ENCODE measurements around the gene PLEKHA3. TPM values are rescaled to one million over a fixed set of nuclear protein-coding genes. Genes with fewer than 3 reads are reported as not detected.
A peak's percentile ranks its signal among the peaks of the same experiment; 100 is the strongest.

Gene PLEKHA3
- polyA plus RNA-seq, 1 donor (not counting 4 experiments of a cell fraction or from before 2014, with no cell fraction given) = 15.8 TPM

GRCh38 chr2:178441426-178441825 lies 38.8 kb upstream of the PLEKHA3 start:
- Histone ChIP-seq H3K9me1 (ENCODE audit: control insufficient read depth, extremely low read depth, insufficient read depth, low read length) (no peaks in the 10 kb centered on the region), H3K4me3 (ENCODE audit: control insufficient read depth in 2 of 3, extremely low read depth in 1 of 3, insufficient read depth in 2 of 3, low read depth in 1 of 3, low read length in 3 of 3) (no peak overlapping the region), H3K79me2 (ENCODE audit: control insufficient read depth, insufficient read depth, low read length) (no peaks in the 10 kb centered on the region), H3K4me2 (ENCODE audit: control insufficient read depth, extremely low read depth, insufficient read depth, low read depth, low read length) (no peak overlapping the region), H4K20me1 (ENCODE audit: control insufficient read depth, extremely low read depth, insufficient read depth, low read length) (no peaks in the 10 kb centered on the region), H3K4me1 (ENCODE audit: control insufficient read depth, extremely low read depth, insufficient read depth, low read length) (no peaks in the 10 kb centered on the region), H3K27ac (ENCODE audit: control insufficient read depth, insufficient read depth, low read length) (no peak overlapping the region), H3K36me3 (ENCODE audit: control insufficient read depth in 2 of 2, extremely low read depth in 1 of 2, insufficient read depth in 2 of 2, low read length in 2 of 2) (peaks cover 11 to 16% of the 10 kb centered on the region in 2 experiments), H3K27me3 (ENCODE audit: control insufficient read depth, extremely low read depth, insufficient read depth, low read length) (no peaks in the 10 kb centered on the region), H3K9me3 (ENCODE audit: control insufficient read depth, low read depth, low read length) (no peaks in the 10 kb centered on the region), H3K9ac (ENCODE audit: control insufficient read depth, extremely low read depth, insufficient read depth, low read length) (no peak overlapping the region), H2AFZ (ENCODE audit: control insufficient read depth, low read length) (no peak overlapping the region)
- DNase-seq (ENCODE audit: low read depth, low spot score) (no peak), FAIRE-seq (no peak)
- dilution Hi-C loops (cut with MboI; ENCODE audit: extremely low pct_ligation_motif_present, low sequenced_read_pairs) = no loop called here
- TF ChIP-seq, protein P1, sequence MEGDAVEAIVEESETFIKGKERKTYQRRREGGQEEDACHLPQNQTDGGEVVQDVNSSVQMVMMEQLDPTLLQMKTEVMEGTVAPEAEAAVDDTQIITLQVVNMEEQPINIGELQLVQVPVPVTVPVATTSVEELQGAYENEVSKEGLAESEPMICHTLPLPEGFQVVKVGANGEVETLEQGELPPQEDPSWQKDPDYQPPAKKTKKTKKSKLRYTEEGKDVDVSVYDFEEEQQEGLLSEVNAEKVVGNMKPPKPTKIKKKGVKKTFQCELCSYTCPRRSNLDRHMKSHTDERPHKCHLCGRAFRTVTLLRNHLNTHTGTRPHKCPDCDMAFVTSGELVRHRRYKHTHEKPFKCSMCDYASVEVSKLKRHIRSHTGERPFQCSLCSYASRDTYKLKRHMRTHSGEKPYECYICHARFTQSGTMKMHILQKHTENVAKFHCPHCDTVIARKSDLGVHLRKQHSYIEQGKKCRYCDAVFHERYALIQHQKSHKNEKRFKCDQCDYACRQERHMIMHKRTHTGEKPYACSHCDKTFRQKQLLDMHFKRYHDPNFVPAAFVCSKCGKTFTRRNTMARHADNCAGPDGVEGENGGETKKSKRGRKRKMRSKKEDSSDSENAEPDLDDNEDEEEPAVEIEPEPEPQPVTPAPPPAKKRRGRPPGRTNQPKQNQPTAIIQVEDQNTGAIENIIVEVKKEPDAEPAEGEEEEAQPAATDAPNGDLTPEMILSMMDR (optimal IDR thresholded peaks at IDR 0.05 in 1 of 3, IDR thresholded peaks at IDR 0.05 in 1 of 3, conservative IDR thresholded peaks at IDR 0.05 in 1 of 3; ENCODE audit: extremely low read depth in 1 of 3, insufficient read depth in 2 of 3, low read length in 3 of 3) = no peak
- TF ChIP-seq EZH2 (IDR thresholded peaks at IDR 0.05; ENCODE audit: low read length) = no peak

- no peak overlapping the region for H3K27ac ChIP-seq (ENCODE audit: control insufficient read depth, insufficient read depth, low read length)
- peak overlapping the region in 1 of 3 experiments; percentile 74 for H3K4me3 ChIP-seq (ENCODE audit: control insufficient read depth in 2 of 3, extremely low read depth in 1 of 3, insufficient read depth in 2 of 3, low read depth in 1 of 3, low read length in 3 of 3)
- H3K9ac ChIP-seq (ENCODE audit: control insufficient read depth, extremely low read depth, insufficient read depth, low read length) = no peak overlapping the region
- peak; percentile 53 for FAIRE-seq
- TF ChIP-seq, protein P1 (optimal IDR thresholded peaks at IDR 0.05 in 1 of 3, IDR thresholded peaks at IDR 0.05 in 1 of 3, conservative IDR thresholded peaks at IDR 0.05 in 1 of 3; ENCODE audit: extremely low read depth in 1 of 3, insufficient read depth in 2 of 3, low read length in 3 of 3) = no peak
- no peak for TF ChIP-seq EZH2 (IDR thresholded peaks at IDR 0.05; ENCODE audit: low read length)
- peaks cover 1 to 7% of the 10 kb centered on the region in 2 experiments for H3K36me3 ChIP-seq (ENCODE audit: control insufficient read depth in 2 of 2, extremely low read depth in 1 of 2, insufficient read depth in 2 of 2, low read length in 2 of 2)
- H3K4me2 ChIP-seq (ENCODE audit: control insufficient read depth, extremely low read depth, insufficient read depth, low read depth, low read length) = peak overlapping the region; percentile 83
- no peak for DNase-seq (ENCODE audit: low read depth, low spot score)
- H3K9me3 ChIP-seq (ENCODE audit: control insufficient read depth, low read depth, low read length) = no peaks in the 10 kb centered on the region
- H3K27me3 ChIP-seq (ENCODE audit: control insufficient read depth, extremely low read depth, insufficient read depth, low read length) = no peaks in the 10 kb centered on the region
- no peak overlapping the region for H2AFZ ChIP-seq (ENCODE audit: control insufficient read depth, low read length)
- H4K20me1 ChIP-seq (ENCODE audit: control insufficient read depth, extremely low read depth, insufficient read depth, low read length) = no peaks in the 10 kb centered on the region
- dilution Hi-C loops (cut with MboI; ENCODE audit: extremely low pct_ligation_motif_present, low sequenced_read_pairs) = no loop called here
- H3K9me1 ChIP-seq (ENCODE audit: control insufficient read depth, extremely low read depth, insufficient read depth, low read length) = no peaks in the 10 kb centered on the region
- peaks cover 25% of the 10 kb centered on the region for H3K79me2 ChIP-seq (ENCODE audit: control insufficient read depth, insufficient read depth, low read length)
- peaks cover 21% of the 10 kb centered on the region for H3K4me1 ChIP-seq (ENCODE audit: control insufficient read depth, extremely low read depth, insufficient read depth, low read length)
Measured at GRCh38 chr2:178448968-178449661, 31.1 kb upstream of the PLEKHA3 start.

Measured in keratinocyte (primary cell).